H1 (cell line): ENCODE data around the gene MDFI. TPM values are rescaled to one million over a fixed set of nuclear protein-coding genes. Genes with fewer than 3 reads are reported as not detected.

Experiments used
- CTCF ChIA-PET: fragments of 300-600 bp; sonication (Branson Sonifier 250); formaldehyde crosslinking; loops from one replicate; lab custom pipeline; 2021; ENCODE audit not compliant: partially characterized antibody; lab: Charles Lee
- POLR2A ChIA-PET: fragments of 300-600 bp; sonication (Branson Sonifier 250); formaldehyde crosslinking; loops from one replicate; lab custom pipeline; 2021; ENCODE audit warnings: inconsistent platforms; ENCODE audit not compliant: partially characterized antibody; lab: Charles Lee
- DNase-seq, 2 experiments: peaks; one replicate each; pipeline versions ENCODE4 v3.0.0 to v3.0.0-alpha.2; 2010 to 2022; ENCODE audit warnings: low spot score in 2 of 2, low read depth in 1 of 2, mixed read lengths in 1 of 2
- FAIRE-seq: peaks from 2 replicates; lab custom pipeline; 2011; peaks lifted over from hg19 to GRCh38; lab: Jason Lieb, UNC
- H2AFZ ChIP-seq: 2 replicates; pipeline ENCODE4 v1.8.1; 2012; ENCODE audit warnings: low read length, inconsistent platforms
- H2AK5ac ChIP-seq: 2 replicates; pipeline ENCODE4 v1.6.1; 2013; ENCODE audit warnings: low read depth, low read length
- H2BK120ac ChIP-seq: replicated peaks from 2 replicates; pipeline ENCODE3; 2013; ENCODE audit warnings: low read depth, low read length, inconsistent platforms
- H2BK12ac ChIP-seq: 2 replicates; pipeline ENCODE4 v1.6.1; 2013; ENCODE audit warnings: low read depth, low read length
- H2BK15ac ChIP-seq: 2 replicates; pipeline ENCODE4 v1.6.1; 2013; ENCODE audit warnings: low read length
- H2BK20ac ChIP-seq: 2 replicates; pipeline ENCODE4 v1.6.1; 2013; ENCODE audit warnings: low read length
- H2BK5ac ChIP-seq: 2 replicates; pipeline ENCODE4 v1.6.1; 2013; ENCODE audit warnings: low read depth, low read length
- H3K14ac ChIP-seq: 2 replicates; pipeline ENCODE4 v1.6.1; 2013; ENCODE audit warnings: inconsistent platforms; ENCODE audit not compliant: insufficient read length
- H3K18ac ChIP-seq: 2 replicates; pipeline ENCODE4 v1.6.1; 2013; ENCODE audit warnings: low read length; ENCODE audit errors: extremely low read depth
- H3K23ac ChIP-seq: 2 replicates; pipeline ENCODE4 v1.6.1; 2013; ENCODE audit warnings: inconsistent platforms; ENCODE audit not compliant: insufficient read length
- H3K23me2 ChIP-seq: 2 replicates; pipeline ENCODE4 v1.6.1; 2013; ENCODE audit warnings: low read depth, low read length
- H3K27ac ChIP-seq: 2 replicates; pipeline ENCODE4 v1.6.1; 2011; ENCODE audit warnings: low read depth, low read length, inconsistent platforms
- H3K27me3 ChIP-seq, 4 experiments: replicated peaks in 1 of 4; 1 replicate in 1 of 4; 2 replicates in 3 of 4; pipeline versions ENCODE4 v1.6.1 to v1.8.1; 2011 to 2013; ENCODE audit warnings: low read length in 3 of 4, mild to moderate bottlenecking in 3 of 4, inconsistent platforms in 2 of 4, mixed read lengths in 2 of 4, moderate library complexity in 1 of 4; ENCODE audit not compliant: control insufficient read depth in 3 of 4, insufficient read depth in 3 of 4; ENCODE audit errors: extremely low read depth in 1 of 4
- H3K36me3 ChIP-seq, 4 experiments: 2 replicates each; pipeline versions ENCODE4 v1.6.1 to v1.8.1; 2011 to 2013; ENCODE audit warnings: mild to moderate bottlenecking in 4 of 4, low read length in 3 of 4, moderate library complexity in 2 of 4, control low read depth in 1 of 4, inconsistent platforms in 1 of 4; ENCODE audit not compliant: insufficient read depth in 4 of 4, control insufficient read depth in 2 of 4
- H3K4ac ChIP-seq: replicated peaks from 2 replicates; pipeline ENCODE3; 2013; ENCODE audit warnings: low read length, low read depth, mixed read lengths, inconsistent platforms; ENCODE audit not compliant: insufficient read length
- H3K4me1 ChIP-seq, 4 experiments: replicated peaks in 1 of 4; 1 replicate in 1 of 4; 2 replicates in 3 of 4; pipeline versions ENCODE4 v1.6.1 to v1.8.1; 2011 to 2013; ENCODE audit warnings: low read length in 3 of 4, inconsistent platforms in 2 of 4, mixed read lengths in 1 of 4; ENCODE audit not compliant: insufficient read depth in 4 of 4, control insufficient read depth in 3 of 4
- H3K4me2 ChIP-seq, 2 experiments: 2 replicates each; pipeline versions ENCODE4 v1.6.1 to v1.8.1; 2011 to 2013; ENCODE audit warnings: low read depth in 2 of 2, low read length in 2 of 2, control low read depth in 1 of 2, inconsistent platforms in 1 of 2, mild to moderate bottlenecking in 1 of 2; ENCODE audit not compliant: insufficient read depth in 1 of 2
- H3K4me3 ChIP-seq, 4 experiments: fragments of 200-600, 300-600 bp in 1 of 4; sonication (generic), shearing (Covaris generic), sonication (Bioruptor Twin) in 1 of 4; 2 replicates each; pipeline versions ENCODE4 v1.5.1 to v1.8.1; 2011 to 2016; ENCODE audit warnings: low read length in 4 of 4, low read depth in 3 of 4, control low read depth in 2 of 4, inconsistent platforms in 2 of 4, mild to moderate bottlenecking in 2 of 4, mixed read lengths in 1 of 4, moderate library complexity in 1 of 4; ENCODE audit not compliant: insufficient read depth in 2 of 4; ENCODE audit errors: extremely low read depth in 1 of 4
- H3K56ac ChIP-seq: replicated peaks from 2 replicates; pipeline ENCODE3; 2013; ENCODE audit warnings: low read depth, mild to moderate bottlenecking, mixed read lengths, low read length, inconsistent platforms; ENCODE audit not compliant: insufficient read length
- H3K79me1 ChIP-seq: 2 replicates; pipeline ENCODE4 v1.6.1; 2013; ENCODE audit warnings: low read depth, low read length, control low read depth
- H3K79me2 ChIP-seq, 2 experiments: 2 replicates each; pipeline versions ENCODE4 v1.6.1 to v1.8.1; 2012 to 2013; ENCODE audit warnings: low read length in 2 of 2, mild to moderate bottlenecking in 2 of 2, inconsistent platforms in 1 of 2; ENCODE audit not compliant: insufficient read depth in 2 of 2, control insufficient read depth in 1 of 2
- H3K9ac ChIP-seq, 4 experiments: replicated peaks in 1 of 4; 1 replicate in 1 of 4; 2 replicates in 3 of 4; pipeline versions ENCODE4 v1.6.1 to v1.8.1; 2011 to 2013; ENCODE audit warnings: low read depth in 3 of 4, low read length in 3 of 4, control low read depth in 2 of 4, mild to moderate bottlenecking in 2 of 4, moderate library complexity in 2 of 4, inconsistent platforms in 1 of 4; ENCODE audit errors: extremely low read depth in 1 of 4
- H3K9me3 ChIP-seq, 2 experiments: 2 replicates each; pipeline versions ENCODE4 v1.6.1 to v1.8.1; 2012 to 2013; ENCODE audit warnings: mild to moderate bottlenecking in 2 of 2, moderate library complexity in 2 of 2, control low read depth in 1 of 2, inconsistent platforms in 1 of 2, low read depth in 1 of 2, low read length in 1 of 2, mixed read lengths in 1 of 2; ENCODE audit not compliant: insufficient read depth in 2 of 2
- H4K20me1 ChIP-seq, 2 experiments: replicated peaks in 1 of 2; 2 replicates each; pipeline versions ENCODE3 to v1.8.1; 2011 to 2013; ENCODE audit warnings: inconsistent platforms in 2 of 2, low read length in 2 of 2, mild to moderate bottlenecking in 1 of 2; ENCODE audit not compliant: insufficient read depth in 2 of 2, control insufficient read depth in 1 of 2
- H4K5ac ChIP-seq: 2 replicates; pipeline ENCODE4 v1.6.1; 2013; ENCODE audit warnings: low read length, low read depth, mixed read lengths, inconsistent platforms; ENCODE audit not compliant: insufficient read length
- H4K8ac ChIP-seq: 2 replicates; pipeline ENCODE4 v1.8.0; 2013; ENCODE audit warnings: mild to moderate bottlenecking, moderate library complexity, low read length, inconsistent platforms; ENCODE audit not compliant: insufficient read depth; ENCODE audit errors: extremely low read depth
- H4K91ac ChIP-seq: replicated peaks from 2 replicates; pipeline ENCODE3; 2013; ENCODE audit warnings: low read length, mixed read lengths, inconsistent platforms; ENCODE audit not compliant: insufficient read length
- CBX8 ChIP-seq: fragments of 300-800, 300-1000 bp; sonication (generic); IDR thresholded peaks from 2 replicates; pipeline ENCODE4 v1.7.1; 2016; ENCODE audit warnings: low read depth, low read length, borderline replicate concordance
- CREB1 ChIP-seq: IDR thresholded peaks from 2 replicates; pipeline ENCODE4 v1.6.1; 2012; ENCODE audit warnings: inconsistent platforms
- HDAC2 ChIP-seq, 2 experiments: fragments of 300-600 bp in 1 of 2; sonication (generic) in 1 of 2; IDR thresholded peaks; 2 replicates each; pipeline ENCODE4 v1.6.1; 2011 to 2012; ENCODE audit warnings: low read depth in 2 of 2, low read length in 2 of 2, mild to moderate bottlenecking in 2 of 2, moderate library complexity in 2 of 2, borderline replicate concordance in 1 of 2, inconsistent platforms in 1 of 2
- PHF8 ChIP-seq: fragments of 200-600 bp; sonication (generic); conservative IDR thresholded peaks from 2 replicates; pipeline ENCODE4 v1.7.1; 2012; ENCODE audit warnings: low read depth, mild to moderate bottlenecking, inconsistent platforms, low read length, moderate library complexity
- WGBS, 2 experiments: shearing (Covaris generic) in 1 of 2; methylation state at CpG; one replicate each; pipeline versions ENCODE4 v1.1.6 to v1.1.7; 2013 to 2015; ENCODE audit warnings: low lambda C conversion rate in 2 of 2, mixed read lengths in 2 of 2, inconsistent platforms in 1 of 2, low coverage in 1 of 2, missing lambda C conversion rate in 1 of 2; ENCODE audit not compliant: insufficient replicate concordance in 2 of 2, insufficient coverage in 1 of 2, insufficient read length in 1 of 2; ENCODE audit errors: extremely low coverage in 1 of 2, missing lambda C conversion rate in 1 of 2; 5-methylcytosine and 5-hydroxymethylcytosine counted together
- polyA plus RNA-seq, 7 experiments: library from polyadenylated mRNA; depleted of rRNA in 3 of 7; stranded (reverse) in 5 of 7; unstranded in 2 of 7; fragments of >200 nt in 5 of 7; fragments of 200-250 nt in 2 of 7; gene quantifications; 1 replicate in 5 of 7; 2 replicates in 1 of 7; 4 replicates in 1 of 7; pipeline versions ENCODE4 v1.2.1 to v1.2.3, GENCODE V29; 2011 to 2013; ENCODE audit warnings: missing spikeins in 2 of 7, mixed read lengths in 2 of 7
- total RNA-seq: library from RNA; stranded (reverse); fragmentation: NEBNext Ultra II Directional; extraction: Animal tissue kit (Norgen Biotek cat#: 25700); gene quantifications from 2 replicates; pipeline ENCODE4 v1.2.1, GENCODE V29; 2021

The MDFI gene
- total and polyA plus RNA-seq, 2 of the 8 experiments (the other 6 are each of a cell fraction or from before 2014, with no cell fraction given) = 41.0 to 65.6 TPM

GRCh38 chr6:41648921-41649320 lies 10.7 kb downstream of the MDFI start:
- Histone ChIP-seq H3K27me3 (no peaks in the 10 kb centered on the region), H3K79me1 (no peaks in the 10 kb centered on the region; the same call in 1 of the 2 replicates), H4K20me1 (peaks cover 5 to 8% of the 10 kb centered on the region in 2 experiments)
- FAIRE-seq = no peak
- TF ChIP-seq CREB1 (no peak), PHF8 (no peak), CBX8 (no peak), HDAC2 (IDR thresholded peaks at IDR 0.05; ENCODE audit: borderline replicate concordance in 1 of 2, low read depth in 2 of 2, low read length in 2 of 2) (no peak)
- TF ChIP-seq, all 59 proteins: peak for 0
- DNase-seq = no peak
- WGBS, 2 experiments = 92% methylated on average over 5 of the region's 5 CpGs; no CpG with 5 or more reads in 1 of the 2 experiments
- Histone ChIP-seq H3K9ac (no peak overlapping the region), H3K36me3 (peaks cover 0 to 11% (median 2%) of the 10 kb centered on the region in 4 experiments; a peak in 5 of 8 replicates), H3K23me2 (no peaks in the 10 kb centered on the region; the same call in 1 of the 2 replicates), H4K5ac (no peak overlapping the region), H3K56ac (no peak overlapping the region), H2BK12ac (no peak overlapping the region), H3K14ac (no peak overlapping the region), H2BK20ac (no peak overlapping the region), H2BK15ac (no peak overlapping the region), H4K8ac (no peak overlapping the region), H3K27ac (no peak overlapping the region), H3K18ac (no peak overlapping the region), H3K4me3 (no peak overlapping the region), H3K4me2 (no peak overlapping the region), H2BK5ac (no peak overlapping the region), H3K9me3 (no peaks in the 10 kb centered on the region), H4K91ac (no peak overlapping the region), H2AK5ac (no peak overlapping the region), H3K4me1 (peaks cover 0 to 25% (median 21%) of the 10 kb centered on the region in 4 experiments; a peak in 6 of 7 replicates), H3K23ac (no peak overlapping the region), H2BK120ac (no peak overlapping the region), H3K79me2 (no peaks in the 10 kb centered on the region), H3K4ac (no peak overlapping the region), H2AFZ (no peak overlapping the region)
- CTCF ChIA-PET = interaction anchor here (1.3 to 6.5 kb wide), 6 partner anchors 24 to 281 kb away, joined by 4 to 32 read pairs (median 12); no protein-coding TSS in a partner anchor
- POLR2A ChIA-PET = no interaction called here
